NOMO-1 treated with dmso at 0.1 percent for 144 hours (cell line): ENCODE data around the gene DOCK3.
"Not testable (repeated sequence)": the region's sequence is repeated elsewhere in the genome, so short reads cannot be mapped to it uniquely, and the experiment has no call there.

Experiments
- DNase-seq: peaks from one replicate; lab custom pipeline; 2025; ENCODE audit not compliant: unreplicated experiment; lab: John Stamatoyannopoulos, UW

Gene DOCK3

DNA sequence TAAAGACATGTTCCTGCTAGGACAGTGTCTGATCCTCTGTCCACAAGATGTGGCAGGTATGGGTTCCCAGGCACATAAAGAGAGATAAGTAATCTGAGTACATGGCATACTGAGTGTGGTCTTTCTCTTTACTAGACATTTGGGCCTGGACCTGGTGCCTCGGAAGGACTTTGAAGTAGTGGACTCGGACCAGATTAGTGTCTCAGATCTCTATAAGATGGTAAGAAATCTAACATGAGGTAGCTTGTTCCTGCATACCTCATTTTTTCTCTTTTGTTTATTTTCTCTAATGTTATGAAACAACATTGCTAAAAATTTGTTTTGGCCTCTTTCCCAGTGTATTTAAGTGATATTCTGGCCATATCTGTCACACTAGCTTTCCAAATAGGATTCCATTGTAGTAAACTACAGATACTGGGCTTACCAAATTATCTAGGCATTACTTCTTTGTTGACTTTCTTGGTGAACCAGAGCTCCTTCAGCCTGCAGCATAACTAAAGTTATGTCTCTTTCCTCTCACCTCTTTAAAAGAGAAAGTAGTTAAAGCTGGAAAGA, 400.6 kb downstream of the DOCK3 start:
- no peak for DNase-seq

DNA sequence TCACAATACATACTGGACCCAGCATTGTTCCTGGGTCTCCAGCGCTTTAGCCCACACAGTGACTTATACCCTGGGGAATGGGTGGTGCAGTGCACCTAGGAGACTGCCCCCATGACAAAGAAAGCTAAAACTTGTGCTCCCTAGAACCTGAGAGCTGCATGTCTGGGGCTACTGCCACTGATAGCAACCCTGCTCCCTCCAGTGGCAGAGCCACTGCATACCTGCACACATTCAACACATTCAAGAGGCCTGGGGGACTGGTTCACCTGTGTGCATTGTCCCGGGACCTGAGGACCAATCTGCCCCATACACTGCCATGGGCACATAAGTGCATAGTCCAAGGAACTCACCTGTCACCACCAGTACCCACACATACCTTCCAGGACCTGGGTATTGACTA, 407.6 kb downstream of the DOCK3 start:
- no peak for DNase-seq

DNA sequence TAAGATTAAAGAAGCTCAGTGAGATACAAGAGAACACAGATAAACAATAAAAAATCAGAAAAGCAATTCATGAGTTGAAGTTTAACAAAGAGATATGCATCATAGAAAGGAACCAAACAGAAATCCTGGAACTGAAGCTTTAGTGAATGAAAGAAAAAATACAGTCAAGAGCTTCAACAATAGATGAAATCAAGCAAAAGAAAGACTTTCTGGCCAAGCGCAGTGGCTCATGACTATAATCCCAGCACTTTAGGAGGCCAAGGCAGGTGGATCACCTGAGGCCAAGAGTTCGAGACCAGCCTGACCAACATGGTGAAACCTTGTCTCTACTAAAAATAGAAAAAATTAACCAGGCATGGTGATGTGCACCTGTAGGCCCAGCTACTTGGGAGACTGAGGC, 408.8 kb downstream of the DOCK3 start:
- no peak for DNase-seq

DNA sequence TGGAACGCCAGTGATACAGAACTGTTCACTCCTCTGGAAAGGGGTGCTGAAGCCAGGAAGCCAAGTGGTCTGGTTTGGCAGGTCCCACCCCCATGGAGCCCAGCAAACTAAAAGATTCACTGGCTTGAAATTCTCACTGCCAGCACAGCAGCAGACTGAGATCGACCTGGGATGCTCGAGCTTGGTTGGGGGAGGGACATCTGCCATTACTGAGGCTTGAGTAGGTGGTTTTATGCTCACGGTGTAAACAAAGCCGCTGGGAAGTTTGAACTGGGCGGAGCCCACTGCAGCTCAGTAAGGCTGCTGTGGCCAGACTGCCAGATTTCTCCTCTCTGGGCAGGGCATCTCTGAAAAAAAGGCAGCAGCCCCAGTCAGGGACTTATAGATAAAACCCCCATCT, 417.4 kb downstream of the DOCK3 start:
- not testable (repeated sequence) for DNase-seq

DNA sequence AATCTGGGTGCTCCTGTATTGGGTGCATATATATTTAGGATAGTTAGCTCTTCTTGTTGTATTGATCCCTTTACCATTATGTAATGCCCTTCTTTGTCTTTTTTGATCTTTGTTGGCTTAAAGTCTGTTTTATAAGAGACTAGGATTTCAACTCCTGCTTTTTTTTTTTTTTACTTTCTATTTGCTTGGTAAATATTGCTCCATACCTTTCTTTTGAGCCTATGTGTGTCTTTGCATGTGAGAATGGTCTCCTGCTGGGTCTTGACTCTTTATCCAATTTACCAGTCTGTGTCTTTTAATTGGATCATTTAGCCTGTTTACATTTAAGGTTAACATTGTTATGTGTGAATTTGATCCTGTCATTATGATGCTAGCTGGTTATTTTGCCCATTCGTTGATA, 420.1 kb downstream of the DOCK3 start:
- not testable (repeated sequence) for DNase-seq

DNA sequence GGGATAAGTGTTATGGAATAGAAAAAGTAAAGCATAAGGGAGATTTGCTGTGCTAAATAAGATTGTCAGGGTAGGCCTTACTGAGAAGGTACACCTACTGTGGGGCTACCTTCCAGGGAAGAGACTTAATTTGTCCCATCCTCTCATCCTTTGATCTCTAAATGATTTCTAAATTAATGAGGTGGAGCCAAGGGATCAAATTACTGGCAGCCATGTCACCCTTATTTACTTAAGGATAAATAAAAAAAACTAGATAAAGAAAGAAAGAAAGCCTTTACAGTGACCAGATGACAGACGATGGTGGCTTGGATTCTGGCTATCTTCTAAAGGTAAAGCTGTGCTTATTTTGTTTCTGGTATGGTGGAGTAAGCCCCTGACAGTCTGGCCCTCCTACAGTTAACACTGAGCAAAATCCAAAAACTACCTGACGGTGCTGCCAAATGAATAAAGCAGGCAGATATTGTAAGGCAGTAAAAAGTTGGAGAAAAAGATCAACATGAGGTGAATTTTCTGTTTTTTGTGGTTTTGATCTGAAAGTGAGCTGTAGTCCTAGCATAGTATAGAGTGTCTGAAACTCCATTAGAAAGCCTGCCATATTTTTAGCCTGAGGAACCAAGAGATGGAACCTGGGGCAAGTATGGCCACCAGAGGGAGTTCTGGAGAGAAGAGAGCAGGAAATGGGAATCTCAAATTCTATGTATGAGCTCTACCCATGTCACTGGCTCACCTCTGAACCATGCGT, 425.2 kb downstream of the DOCK3 start:
- DNase-seq = no peak

DNA sequence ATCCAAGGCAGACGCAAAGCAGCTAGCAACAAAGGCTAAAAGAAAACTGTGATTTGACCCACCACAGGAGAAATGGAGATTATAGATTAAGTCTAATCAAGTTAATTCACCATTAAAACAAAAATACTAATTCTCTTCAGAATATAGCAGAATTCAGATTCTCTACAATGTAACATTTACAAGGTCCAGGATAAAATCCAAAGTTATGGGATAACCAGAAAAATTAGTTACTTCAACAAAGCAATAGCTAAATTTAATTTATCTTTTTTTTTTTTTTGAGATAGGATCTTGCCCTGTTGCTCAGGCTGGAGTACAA, 425.8 kb downstream of the DOCK3 start:
- no peak for DNase-seq

DNA sequence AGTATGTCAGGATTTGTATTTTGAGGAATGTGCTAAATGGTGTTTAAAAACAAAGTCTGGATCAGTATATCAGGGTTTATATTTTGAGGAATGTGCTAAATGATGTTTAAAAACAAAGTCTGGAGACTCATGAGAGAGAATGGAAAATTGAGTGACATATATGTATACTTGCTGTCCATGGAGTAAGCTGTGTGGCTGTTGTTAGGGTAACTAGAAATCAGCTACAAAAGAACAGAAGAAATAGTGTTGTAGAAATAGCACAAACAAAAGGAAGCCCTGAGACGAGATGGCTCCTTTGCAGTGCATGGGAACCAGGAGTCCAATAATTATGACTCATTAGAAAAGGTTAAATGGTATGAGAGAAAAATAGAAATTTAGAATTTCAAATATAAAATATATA, 427.7 kb downstream of the DOCK3 start:
- no peak for DNase-seq

DNA sequence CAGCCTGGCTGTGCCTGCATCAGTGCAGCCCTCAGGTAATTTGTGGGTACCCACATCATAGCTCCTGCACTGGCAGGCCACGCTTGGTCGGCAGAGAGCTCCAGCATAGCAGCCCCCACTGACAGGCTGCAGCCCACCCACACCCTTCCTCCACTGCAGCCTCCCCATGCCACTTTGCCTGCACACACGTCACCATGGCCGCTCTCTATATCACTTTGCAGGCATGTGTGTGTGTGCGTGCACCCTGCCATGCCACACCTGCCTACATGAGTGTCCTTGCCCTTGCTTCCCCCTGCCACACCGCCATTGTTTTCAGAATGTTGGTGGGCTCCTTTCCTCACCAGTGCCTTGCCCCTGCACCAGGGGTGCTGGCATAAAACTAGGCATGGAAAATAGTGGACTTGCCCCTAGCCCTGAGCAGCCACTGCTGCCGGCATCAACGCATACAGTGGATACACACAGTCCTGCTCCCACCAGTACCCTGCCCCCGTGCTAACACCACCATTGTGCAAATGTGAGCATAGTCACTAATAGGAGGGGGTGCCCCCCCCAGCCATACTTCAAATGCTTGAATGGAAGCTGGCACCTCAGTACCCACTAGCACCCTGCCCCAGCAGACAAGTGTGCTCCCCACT, 431.6 kb downstream of the DOCK3 start:
- no peak for DNase-seq

DNA sequence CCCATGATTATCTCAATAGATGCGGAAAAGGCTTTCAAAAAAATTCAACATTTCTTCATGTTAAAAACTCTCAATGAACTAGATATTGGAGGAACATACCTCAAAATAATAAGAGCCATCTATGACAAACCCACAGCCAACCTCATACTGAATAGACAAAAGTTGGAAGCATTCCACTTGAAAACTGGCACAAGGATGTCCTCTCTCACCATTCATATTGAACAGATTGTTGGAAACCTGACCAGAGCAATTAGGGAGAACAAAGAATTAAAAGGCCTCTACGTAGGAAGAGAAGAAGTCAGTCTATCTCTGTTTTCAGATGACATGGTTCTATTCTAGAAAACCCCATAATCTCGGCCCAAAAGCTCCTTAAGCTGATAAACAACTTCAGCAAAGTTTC, 435.9 kb downstream of the DOCK3 start:
- no peak for DNase-seq

DNA sequence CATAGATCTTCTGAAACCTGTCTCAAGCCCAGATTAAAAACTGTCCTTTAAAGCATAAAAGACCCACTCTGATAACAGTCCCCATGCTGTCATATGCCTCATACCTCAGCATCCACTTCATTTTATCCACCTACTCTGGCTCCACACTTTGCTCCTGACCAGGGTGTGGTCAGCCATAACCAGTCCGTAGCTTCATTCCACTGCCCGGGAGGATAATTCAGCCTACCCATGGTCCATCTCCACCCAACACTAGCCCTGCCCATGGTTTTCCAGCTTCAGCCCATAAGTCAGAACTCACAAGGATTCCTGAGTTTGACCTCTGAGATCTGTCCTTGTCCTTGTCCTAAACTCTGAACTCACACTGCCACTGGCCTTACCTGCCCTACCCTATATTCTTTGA, 448.2 kb downstream of the DOCK3 start:
- no peak for DNase-seq

DNA sequence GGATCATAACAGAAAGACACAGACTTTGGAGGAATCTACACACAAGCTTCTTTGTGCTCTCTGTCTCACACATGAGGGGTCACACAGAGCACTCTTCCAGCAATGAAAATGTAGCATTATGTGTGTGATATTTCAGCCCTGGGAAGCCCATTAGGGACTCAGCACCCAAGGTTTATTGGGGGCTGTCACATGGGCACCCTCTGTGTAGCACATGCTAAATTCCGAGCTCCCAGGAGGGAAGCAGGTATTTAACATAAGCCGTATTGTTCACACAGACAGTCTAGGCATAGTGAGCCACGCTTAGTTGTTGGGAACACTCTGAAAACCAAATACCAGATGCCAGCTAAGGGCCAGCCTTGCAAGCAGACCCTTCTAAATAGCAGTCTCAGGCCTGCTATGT, 448.8 kb downstream of the DOCK3 start:
- DNase-seq = no peak

DNA sequence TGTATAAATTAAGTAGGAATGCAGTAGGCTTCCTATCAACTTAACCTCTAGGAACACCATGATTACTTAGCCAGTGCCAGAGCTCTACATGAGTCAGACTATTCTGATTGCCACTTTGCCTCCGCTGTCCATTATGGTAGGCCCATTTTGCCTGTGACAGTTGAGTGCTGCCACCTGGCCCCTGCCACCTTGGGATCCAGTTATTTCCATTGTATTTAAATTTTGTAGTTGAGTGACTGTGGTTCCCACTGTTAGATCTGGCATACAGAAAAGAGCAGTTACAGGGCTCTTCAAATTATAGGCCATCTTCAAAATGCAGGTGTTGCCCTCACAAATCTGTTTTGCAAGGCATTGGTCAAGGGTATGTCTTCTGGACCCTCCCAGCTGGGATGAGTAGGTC, 456.9 kb downstream of the DOCK3 start:
- not testable (repeated sequence) for DNase-seq

DNA sequence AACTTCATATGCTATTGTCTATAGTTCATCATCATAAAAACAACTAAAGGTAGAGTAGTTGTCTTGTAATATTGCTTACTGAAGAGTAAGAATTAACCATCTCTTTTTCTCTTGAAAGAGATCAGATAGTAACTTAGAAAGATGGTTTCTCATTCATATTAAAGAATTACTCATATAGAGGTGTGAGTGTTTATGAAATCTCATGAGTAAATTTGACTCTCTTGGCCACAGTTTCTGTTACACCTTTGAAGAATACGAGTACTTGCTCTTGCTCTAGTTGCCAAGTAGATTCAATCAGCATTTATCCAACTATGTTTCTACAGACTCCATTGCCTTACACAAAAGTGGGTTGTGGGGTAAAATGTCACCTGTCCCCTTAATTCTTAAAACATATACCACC, 463.0 kb downstream of the DOCK3 start:
- DNase-seq = no peak

DNA sequence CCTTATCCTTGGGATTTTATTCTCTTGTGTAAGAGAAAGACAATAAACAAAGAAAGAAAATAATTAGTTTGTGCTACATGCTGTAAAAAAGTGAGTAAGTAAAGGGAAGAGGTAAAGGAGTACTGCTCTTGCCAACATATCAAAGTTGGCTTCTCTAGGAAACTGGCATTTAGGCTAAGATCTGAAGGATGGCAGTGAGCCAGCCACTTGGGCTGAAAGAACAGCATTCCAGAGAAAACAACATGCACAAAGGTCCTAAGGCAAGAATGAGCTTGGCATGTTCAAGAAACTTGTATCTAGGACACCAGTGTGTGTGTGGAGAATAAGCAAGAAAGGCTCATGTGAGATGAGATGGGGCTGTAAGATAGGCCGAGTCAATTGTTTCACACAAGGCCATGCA, 464.9 kb downstream of the DOCK3 start:
- no peak for DNase-seq

DNA sequence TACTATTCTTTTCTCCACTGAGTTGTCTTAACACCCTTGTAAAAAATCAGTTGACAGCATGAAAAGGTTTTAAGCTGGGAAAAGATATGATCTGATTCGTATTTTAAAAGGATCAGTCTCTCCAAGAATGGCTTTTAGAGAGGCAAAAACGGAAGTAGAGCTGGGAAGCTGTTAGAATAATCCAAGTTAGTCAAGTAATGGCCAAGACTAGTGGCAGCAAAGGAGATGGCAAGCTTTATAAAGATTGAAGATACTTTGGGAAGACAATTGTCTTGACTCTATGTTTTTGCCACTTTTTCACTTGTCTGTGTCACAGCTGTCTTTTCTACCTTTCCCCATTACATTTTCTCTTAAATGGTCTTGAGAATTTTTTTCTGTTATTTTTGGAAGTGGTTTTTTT, 466.8 kb downstream of the DOCK3 start:
- no peak for DNase-seq

DNA sequence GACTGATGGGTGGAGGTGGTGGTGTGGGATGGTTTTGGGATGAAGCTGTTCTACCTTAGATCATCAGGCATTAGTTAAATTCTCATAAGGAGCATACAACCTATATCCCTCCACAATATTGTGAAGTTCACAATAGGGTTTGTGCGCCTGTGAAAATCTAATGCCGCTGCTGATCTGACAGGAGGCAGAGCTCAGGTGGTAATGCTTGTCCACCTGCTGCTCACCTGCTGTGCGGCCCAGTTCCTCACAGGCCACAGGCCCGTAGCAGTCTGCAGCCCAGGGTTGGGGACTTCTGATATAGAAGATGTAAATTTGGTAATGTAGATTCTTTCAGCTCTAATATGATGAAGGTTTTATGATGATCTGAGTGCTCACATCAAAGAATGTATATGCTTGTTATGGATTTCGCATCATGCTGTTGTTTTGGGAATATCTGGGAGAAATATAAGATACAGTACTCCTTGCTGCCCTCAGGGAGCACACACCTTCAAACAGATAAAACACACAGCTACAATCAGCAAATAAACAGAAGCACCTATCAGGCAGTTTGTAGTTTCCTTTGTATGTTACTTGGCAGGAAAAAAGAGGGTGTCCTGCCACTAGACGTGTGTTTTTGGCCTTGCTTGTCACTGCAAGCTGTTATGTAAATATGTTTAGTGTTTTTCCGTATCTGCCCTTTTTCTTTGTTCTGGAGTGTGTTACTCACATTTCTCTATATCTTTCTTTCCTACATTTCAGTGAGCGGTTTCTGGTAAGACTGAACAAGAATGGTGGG, 471.3 kb downstream of the DOCK3 start:
- DNase-seq = no peak

DNA sequence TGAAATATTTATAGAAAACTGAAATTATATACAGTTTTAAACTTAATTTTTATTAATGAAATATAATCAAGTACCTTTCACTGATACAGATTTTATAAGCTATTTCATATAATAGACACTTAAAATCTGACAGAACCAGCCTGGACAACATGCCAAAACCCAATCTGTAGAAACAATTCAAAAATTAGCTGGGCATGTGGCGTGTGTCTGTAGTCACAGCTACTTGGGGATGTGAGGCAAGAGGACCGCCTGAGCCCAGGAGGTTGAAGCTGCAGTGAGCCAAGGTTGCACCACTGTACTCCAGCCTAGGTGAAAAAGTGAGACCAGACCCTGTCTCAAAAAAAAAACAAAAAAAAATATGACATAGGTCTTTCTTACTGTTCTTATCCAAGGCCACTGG, 472.1 kb downstream of the DOCK3 start:
- DNase-seq = no peak

DNA sequence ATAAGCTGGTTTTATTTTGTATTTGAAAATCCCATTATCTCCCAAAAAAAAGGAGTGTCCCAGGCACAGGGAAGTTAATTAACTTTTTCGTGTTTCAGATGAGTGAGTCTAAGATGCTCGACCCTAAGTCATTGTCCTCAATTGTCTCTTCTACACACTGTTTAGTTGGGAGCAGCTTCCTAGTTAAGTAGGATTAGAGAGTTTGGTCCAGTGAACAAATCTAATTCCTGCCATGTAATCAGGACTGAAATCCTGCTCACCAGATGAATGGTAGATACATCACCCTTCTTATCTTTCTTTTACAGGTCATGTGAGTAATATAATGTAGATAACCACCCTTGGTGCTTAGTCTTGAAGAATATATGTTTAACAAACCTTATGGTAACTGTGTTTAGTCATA, 481.4 kb downstream of the DOCK3 start:
- no peak for DNase-seq

DNA sequence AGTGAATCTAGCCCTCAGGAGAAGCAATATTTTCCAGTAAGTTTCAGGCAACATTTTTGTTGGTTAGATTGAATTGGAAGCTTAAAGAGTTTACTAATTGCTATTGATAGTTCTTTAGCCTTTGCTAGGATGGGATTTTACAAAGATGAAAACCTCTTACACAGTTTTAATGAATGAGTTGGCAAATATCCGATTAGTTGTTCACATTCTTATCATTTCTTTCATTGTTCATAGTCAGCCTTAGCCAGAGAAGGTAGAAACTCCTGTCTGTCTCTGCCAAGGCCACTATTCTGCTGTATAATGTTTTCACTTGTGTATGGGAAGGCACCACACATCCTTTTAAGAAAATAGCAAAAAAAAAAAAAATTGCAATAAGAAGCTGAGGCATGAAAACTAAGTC, 488.3 kb downstream of the DOCK3 start:
- DNase-seq = no peak

DNA sequence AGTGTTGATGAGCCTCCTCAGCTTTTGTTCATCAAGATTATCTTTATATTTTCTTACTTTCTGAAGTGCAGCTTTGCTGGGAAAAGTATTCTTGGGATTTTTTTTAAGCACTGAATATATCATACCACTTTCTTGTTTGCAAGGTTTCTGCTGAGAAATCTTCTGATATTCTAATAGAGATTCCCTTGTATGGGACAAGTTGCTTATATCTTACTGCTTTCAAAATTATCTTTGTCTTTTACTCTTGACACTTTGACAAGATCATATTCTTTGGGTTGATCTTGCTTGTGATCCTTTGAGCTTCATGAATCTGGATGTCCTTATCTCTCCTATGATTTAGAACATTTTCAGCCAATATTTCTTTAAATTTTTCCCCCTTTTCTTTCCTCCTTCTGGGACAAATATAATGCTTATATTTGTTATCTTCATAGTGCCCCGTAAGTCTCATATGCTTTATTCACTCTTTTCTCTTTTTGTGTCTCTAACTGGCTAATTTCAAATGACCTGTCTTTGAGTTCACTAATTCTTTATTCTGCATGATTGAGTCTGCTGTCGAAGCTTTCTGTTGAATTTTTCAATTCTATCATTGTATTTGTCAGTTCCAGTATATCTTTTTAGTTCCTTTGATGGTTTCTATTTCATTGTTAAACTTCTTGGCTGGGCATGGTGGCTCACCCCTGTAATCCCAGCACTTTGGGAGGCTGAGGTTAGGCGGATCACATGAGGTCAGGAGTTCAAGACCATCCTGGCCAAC, 499.0 kb downstream of the DOCK3 start:
- DNase-seq = no peak
